Dedifferentiated amniotic fluid mesenchymal stem cell (primary cell): ENCODE data around the gene LST1.

Source experiments
- DNase-seq: peaks from one replicate; pipeline ENCODE4 v3.0.0-alpha.2; 2016; ENCODE audit errors: extremely low spot score

LST1 gene

DNA sequence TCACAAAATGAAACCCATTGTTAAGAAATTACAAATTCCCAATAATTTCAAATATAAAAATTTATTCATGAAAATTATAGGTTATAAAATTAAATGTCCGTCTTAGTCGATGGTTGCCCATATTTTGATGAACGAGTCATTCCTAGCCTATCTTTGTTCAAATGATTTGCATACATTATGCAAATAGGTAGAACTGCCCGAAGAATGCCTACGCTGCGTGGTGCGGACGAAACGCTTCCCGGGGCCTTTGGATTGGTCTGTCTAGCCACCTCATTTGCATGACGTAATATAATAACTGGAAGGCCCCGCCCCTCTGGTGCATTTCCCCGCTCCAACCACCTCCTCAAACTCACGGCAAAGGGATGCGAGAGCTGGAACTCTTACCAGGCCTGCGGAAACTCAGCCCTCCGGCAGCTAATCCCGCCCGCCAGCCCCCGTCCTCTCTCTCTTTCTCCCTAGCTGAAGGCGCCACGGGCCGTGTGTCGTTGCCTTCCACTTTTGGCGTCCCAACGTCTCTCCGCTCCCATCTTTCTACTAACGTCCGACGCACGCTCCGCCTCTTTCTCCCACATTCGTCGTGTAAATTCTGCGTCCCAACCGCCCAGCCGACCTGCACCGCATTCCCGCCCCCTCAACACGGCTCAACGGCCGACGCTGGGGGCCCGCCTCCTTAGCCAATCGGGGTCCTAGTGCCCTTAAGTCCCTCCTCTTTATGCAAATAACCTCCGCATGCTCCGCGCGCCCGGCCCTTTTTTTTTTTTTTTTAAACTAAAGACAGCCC lies 33.9 kb downstream of the LST1 start:
- peak; percentile 99 for DNase-seq

DNA sequence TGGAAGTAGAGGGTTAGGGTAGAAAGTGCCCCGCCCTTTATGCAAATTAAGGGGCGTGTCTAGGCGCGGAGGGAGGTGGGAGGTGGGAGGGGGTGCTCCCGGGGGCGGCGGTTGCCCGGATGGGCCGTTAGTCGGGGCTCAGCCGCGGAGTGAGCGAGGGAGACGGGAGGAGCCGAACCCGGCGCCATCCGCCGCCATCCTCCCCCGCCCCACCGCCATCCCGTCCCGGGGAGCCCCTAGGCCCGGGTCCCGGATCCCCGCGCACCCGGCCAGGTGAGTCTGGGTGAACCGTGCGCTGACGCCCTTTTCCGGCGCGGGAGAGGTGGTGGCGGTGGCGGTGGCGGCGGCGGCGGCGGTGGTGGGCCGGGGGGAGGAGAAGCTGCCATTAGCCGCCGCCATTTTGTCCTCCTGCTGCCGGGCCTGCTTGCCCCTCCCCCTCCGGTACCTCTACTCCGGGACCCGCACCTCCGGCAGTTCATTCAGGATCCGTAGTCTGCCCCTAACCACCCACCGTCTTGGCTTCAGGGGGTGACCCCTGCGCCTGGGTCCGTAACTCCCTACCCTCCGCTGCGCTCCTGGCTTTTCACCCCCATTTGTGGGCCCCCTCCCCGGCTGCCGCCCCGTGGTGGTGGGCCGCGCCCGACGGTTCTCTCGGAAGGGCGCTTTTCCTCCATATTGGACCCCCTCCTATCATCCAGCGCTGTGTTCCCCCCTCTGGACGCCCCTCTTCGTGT lies 34.7 kb downstream of the LST1 start, which contains the start of gene PRRC2A:
Gene PRRC2A, plus strand, starts transcription at position 130 of the 734 bp plus-strand sequence. CDS start 2,075 bp downstream, outside the sequence.
- peak; percentile 20 for DNase-seq

DNA sequence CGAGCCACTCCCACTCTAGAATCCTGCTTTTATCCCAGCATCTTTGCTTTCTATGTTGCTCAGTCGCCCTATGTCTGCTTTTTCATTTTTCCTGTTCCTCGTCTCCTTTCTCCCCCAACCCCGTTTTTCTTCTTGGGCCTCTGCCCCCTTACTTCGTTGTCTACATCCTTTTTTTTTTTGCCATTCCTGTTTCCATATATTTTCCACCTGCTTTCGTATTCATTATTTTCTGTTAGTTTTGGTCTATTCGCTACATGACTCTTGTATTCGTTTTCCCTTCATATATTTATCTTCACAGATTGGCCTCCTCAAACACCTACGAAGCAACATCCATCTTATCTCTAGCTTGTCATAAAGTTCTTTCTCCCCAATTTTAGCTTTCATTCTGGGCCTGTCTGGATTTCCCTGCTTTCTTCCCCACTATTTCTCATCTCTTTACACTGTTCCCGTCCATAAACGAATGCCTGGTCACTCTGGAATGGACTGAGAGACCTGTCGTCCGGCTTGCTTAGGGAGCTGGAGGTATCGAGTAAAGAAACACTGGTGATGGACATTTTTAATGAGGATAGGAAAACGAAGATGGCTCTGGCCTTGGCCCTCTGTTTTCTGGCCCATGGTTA lies 35.4 kb downstream of the LST1 start:
- no peak for DNase-seq

DNA sequence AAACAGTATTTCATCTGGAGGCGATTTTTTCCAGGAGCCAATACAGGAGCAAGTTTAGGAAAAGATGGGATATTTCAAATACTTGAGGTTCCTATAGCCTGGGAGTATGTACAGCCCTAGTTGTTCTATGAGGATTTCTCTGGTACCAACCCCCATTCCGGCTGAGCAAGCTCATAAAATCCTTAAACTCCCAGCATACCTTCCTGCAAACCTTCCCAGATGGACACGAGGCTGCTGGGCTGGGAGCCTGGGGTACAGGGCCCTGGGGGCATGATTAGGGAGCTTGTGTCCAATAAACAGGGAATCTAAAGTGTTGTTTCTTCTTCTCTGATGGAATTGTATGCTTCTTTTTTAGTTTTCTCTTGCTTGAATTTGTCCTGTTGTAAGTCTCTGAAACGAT lies 35.9 kb downstream of the LST1 start:
- DNase-seq: no peak

DNA sequence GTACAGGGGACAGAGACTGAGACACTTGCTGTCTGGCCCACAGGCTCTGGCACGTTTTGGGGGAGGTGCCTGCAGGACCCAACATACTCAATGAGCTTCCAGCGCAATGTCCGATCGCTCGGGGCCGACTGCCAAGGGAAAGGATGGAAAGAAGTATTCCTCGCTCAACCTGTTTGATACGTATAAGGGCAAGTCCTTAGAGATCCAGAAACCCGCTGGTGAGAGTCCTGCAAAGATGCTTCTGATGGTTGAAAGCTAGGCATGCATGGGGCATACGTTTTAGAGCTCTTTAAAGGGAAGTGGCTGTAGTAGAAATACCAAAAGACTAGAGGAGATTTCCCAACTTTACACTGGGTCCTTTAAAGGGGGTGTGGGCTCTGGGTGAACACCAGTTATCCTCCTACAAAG lies 36.6 kb downstream of the LST1 start:
- DNase-seq: no peak

DNA sequence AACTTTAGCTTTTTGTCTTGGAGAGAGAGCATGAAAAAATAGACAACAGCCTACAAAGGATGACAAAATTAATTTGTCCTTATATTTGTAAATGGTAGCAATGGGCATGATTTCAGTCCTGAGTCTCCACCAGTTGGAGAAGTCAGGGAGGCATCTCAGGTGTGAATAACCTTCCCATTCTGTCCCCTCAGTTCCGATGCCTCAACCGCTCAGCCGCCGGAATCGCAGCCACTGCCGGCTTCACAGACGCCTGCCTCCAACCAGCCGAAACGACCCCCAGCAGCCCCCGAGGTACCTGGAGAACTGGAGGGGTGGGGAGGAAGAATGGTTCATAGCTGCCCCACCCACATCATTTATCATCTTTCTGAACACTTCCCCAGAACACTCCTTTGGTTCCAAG lies 38.0 kb downstream of the LST1 start:
- DNase-seq: no peak

DNA sequence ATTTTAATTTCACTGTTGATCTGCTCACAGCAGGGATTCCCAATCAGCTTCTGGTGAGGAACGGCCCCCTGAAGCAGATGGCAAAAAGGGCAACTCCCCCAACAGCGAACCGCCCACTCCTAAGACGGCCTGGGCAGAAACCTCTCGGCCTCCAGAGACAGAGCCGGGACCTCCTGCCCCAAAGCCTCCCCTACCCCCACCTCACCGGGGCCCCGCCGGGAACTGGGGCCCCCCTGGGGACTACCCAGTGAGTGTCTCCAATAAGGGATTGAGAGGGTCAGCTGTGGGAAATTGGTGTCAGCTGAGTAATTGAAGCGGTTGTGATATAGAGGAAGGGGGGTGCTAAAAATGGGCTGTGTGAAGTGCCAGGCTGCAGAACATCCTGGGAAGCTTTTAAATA lies 40.9 kb downstream of the LST1 start:
- DNase-seq: no peak

DNA sequence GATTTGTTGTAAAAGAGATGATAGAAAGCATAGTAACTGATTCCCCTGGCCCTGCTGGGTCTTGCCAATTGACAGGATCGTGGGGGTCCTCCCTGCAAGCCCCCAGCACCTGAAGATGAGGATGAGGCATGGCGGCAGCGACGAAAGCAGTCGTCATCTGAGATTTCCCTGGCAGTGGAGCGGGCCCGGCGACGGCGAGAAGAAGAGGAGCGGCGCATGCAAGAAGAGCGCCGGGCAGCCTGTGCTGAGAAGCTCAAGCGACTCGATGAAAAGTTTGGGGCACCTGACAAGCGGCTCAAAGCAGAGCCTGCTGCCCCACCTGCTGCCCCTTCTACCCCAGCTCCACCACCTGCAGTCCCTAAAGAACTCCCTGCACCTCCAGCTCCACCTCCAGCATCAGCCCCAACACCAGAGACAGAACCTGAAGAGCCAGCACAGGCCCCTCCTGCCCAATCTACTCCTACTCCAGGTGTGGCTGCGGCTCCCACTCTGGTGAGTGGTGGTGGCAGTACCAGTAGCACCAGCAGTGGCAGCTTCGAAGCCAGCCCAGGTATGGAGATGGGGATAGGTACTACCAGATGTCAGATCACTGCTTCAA lies 41.7 kb downstream of the LST1 start:
- DNase-seq: no peak

DNA sequence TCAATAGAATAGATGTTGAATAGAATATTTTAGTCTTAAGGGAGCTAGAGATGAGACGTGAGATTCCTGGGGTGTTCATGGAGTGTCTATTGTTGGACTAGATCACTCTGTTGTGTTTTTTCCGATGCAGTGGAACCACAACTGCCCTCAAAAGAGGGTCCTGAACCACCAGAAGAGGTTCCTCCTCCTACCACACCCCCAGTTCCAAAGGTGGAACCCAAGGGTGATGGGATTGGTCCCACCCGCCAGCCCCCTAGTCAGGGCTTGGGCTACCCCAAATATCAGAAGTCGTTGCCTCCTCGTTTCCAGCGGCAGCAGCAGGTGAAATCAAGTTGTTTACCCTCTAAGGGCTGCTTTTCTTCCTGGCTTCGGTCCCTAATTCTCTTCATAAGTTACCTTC lies 42.9 kb downstream of the LST1 start:
- no peak for DNase-seq

DNA sequence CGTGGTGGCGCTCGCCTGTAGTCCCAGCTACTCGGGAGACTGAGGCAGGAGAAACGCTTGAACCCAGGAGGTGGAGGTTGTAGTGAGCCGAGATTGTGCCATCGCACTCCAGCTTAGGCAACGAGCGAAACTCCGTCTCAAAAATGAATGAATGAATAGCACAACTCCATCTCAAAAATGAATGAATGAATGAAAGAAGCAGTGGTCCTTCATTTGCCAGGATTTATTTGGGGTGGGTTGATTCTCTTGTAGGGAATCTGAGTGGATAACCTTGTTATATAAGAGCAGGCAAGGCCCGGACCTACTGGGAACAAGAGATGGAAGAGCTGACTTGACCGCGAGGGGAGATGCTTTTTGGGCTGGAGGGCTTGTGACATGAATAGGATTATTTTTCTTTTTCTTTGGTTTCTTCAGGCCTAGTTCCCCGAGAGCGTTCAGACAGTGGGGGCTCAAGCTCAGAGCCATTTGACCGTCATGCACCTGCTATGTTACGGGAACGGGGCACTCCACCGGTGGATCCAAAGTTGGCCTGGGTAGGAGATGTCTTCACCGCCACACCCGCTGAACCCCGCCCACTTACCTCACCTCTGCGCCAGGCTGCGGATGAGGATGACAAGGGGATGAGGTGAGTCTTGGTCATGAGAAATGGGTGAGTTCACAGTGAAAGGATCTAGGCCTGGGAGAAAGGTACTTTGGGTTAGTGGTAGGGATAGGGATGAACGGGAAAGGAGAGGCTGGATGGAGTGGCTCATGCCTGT lies 44.3 kb downstream of the LST1 start:
- DNase-seq: no peak

DNA sequence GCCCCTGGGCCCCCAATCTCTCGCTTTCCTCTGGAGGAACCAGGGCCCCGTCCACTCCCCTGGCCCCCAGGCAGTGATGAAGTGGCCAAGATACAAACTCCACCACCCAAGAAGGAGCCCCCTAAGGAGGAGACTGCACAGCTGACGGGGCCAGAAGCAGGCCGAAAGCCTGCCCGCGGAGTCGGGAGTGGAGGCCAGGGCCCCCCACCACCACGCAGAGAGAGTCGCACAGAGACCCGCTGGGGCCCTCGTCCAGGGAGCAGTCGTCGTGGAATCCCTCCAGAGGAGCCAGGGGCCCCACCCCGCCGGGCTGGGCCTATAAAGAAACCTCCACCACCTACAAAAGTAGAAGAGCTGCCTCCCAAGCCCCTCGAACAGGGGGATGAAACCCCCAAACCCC lies 45.1 kb downstream of the LST1 start:
- no peak for DNase-seq

DNA sequence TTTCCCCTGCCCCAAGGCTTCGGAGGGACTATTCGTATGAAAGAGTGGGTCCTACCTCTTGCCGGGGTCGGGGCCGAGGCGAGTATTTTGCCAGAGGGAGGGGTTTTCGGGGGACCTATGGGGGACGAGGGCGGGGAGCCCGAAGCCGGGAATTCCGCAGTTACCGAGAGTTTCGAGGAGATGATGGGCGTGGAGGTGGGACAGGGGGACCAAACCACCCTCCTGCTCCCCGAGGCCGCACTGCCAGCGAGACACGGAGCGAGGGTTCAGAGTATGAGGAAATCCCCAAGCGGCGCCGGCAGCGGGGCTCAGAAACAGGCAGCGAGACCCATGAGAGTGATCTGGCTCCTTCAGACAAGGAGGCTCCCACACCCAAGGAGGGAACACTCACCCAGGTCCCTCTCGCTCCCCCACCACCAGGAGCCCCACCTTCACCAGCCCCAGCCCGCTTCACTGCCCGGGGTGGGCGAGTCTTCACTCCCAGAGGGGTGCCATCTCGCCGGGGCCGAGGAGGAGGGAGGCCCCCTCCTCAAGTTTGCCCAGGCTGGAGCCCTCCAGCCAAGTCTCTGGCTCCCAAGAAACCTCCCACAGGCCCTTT lies 45.7 kb downstream of the LST1 start:
- no peak for DNase-seq

DNA sequence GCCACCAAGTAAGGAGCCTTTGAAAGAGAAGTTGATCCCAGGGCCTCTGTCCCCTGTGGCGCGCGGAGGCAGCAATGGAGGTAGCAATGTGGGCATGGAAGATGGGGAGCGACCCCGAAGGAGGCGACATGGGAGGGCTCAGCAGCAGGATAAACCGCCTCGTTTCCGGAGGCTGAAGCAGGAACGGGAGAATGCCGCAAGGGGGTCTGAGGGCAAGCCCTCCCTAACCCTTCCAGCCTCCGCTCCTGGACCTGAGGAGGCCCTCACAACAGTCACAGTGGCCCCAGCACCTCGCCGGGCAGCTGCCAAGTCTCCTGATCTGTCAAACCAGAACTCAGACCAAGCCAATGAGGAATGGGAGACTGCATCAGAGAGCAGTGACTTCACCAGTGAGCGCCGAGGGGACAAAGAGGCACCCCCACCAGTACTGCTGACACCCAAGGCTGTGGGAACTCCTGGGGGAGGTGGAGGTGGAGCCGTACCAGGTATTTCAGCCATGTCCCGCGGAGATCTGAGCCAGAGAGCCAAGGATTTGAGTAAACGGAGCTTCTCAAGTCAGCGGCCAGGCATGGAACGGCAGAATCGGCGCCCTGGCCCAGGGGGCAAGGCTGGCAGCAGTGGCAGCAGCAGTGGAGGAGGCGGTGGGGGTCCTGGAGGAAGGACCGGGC lies 46.3 kb downstream of the LST1 start:
- no peak for DNase-seq

DNA sequence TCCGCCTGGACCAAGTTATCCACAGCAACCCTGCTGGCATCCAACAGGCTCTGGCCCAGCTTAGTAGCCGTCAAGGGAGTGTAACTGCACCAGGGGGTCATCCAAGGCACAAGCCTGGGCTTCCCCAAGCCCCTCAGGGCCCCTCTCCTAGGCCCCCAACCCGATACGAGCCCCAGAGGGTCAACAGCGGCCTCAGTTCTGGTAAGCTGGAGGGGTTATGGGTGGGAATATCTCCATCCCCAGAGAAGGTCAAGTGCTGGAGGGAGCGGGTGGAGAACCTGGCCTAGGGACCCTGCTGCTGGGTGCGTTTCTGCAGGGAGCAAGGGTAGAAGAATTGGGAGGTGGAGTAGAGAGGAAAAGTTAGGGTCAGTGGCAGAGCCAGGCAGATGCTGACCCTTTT lies 47.4 kb downstream of the LST1 start:
- no peak for DNase-seq

DNA sequence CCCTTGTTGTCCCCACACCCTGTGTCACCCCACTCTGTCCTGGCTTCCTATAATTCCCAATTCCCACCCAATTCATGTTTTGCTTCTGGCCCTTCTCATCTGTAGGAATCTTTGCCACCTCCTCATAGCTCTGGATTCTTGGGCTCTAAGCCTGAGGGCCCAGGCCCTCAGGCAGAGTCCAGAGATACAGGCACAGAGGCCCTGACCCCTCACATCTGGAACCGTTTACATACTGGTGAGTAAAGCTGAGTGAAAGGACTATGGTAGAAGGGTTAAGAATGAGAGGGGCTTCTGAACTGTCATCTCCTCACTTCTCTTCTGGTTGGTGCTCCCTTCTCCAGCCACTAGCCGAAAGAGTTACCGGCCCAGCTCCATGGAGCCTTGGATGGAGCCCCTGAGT lies 48.1 kb downstream of the LST1 start:
- no peak for DNase-seq

DNA sequence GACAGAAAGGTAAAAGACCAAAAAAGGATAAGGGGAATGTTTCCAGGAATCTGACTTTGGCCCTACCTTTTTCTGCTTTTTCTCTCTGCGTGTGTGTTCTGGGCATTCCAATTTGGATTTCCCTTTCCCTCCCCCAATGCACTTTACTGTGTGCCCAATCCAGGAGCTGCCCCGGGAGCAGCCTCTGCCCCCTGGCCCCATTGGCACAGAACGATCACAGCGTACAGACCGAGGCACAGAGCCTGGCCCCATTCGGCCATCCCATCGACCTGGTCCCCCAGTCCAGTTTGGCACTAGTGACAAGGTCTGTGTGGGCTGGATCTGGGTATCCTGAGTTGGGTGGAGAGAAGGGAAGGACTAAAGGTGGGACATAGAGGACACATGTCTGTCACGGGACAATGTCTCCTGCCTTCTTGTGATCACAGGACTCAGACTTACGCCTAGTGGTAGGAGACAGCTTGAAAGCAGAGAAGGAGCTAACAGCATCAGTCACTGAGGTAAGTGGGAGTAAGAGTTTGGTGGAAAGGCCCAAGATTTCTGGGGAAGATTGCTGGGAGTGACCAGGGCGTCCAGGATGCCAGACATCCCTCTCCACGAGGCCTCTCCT lies 49.0 kb downstream of the LST1 start:
- no peak for DNase-seq

DNA sequence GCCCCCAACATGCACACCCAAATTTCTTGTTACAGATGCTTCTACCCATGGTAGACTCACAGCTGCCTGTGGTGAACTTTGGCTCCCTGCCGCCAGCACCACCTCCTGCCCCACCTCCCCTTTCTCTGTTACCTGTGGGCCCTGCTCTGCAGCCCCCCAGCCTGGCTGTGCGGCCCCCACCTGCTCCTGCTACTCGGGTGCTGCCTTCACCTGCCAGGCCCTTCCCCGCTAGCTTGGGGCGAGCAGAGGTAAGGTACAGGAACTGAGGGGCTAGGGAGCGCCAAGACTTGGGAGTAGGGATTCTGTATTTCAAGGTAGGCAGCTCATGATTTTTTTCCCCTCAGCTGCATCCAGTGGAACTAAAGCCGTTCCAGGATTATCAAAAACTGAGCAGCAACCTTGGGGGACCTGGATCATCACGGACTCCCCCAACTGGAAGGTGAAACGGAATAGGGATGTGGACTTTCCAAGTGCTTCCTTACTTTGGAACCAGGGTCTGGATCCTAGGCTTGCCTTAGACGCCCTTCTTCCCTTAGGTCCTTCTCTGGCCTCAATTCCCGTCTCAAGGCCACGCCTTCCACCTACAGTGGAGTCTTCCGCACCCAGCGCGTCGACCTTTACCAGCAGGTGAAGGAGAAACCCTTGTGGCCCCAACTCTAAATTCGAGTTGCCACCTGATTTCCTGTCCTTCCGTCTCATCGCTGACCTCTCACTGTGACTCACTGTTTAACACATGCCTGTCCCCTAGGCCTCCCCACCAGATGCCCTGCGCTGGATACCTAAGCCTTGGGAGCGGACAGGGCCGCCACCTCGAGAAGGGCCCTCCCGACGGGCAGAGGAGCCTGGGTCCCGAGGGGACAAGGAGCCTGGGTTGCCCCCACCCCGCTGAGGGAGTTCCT lies 50.9 kb downstream of the LST1 start:
- DNase-seq: no peak
